ENCODE data around the gene RPL13.

DNA sequence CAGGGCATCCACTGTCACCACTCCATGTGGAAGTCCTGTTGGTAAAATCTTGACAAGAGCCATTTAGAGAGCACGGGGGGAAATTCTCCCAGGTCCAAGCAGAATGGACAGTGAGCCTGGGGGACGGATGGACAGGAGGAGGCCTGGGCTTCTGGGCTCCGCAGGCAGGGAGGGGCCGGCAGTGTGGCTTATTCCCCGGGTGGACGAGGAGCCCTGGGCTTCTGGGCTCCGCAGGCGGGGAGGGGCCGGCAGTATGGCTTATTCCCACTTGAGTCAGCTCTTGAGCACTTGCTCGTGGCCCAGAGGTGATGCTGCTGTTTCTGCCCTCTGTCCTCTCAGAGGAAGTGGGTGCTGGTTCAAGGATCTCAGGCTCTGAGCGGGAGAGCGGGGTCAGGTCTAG is 22.2 kb upstream of the RPL13 start:
- TF ChIP-seq, protein P1, sequence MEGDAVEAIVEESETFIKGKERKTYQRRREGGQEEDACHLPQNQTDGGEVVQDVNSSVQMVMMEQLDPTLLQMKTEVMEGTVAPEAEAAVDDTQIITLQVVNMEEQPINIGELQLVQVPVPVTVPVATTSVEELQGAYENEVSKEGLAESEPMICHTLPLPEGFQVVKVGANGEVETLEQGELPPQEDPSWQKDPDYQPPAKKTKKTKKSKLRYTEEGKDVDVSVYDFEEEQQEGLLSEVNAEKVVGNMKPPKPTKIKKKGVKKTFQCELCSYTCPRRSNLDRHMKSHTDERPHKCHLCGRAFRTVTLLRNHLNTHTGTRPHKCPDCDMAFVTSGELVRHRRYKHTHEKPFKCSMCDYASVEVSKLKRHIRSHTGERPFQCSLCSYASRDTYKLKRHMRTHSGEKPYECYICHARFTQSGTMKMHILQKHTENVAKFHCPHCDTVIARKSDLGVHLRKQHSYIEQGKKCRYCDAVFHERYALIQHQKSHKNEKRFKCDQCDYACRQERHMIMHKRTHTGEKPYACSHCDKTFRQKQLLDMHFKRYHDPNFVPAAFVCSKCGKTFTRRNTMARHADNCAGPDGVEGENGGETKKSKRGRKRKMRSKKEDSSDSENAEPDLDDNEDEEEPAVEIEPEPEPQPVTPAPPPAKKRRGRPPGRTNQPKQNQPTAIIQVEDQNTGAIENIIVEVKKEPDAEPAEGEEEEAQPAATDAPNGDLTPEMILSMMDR (conservative IDR thresholded peaks at IDR 0.05 in 1 of 2, IDR thresholded peaks at IDR 0.05 in 1 of 2; ENCODE audit: low read depth in 1 of 2, low read length in 2 of 2) = no peak
- no peak for TF ChIP-seq EZH2 (IDR thresholded peaks at IDR 0.05; ENCODE audit: low read length, missing control alignments)

All from fibroblast of lung (primary cell).